Activated CD4-positive, alpha-beta T cell treated with anti-CD3 and anti-CD28 coated beads, Interleukin-2, amount 10 ng/mL, durations not matched to agents 7 days and 5 days (primary cell): ENCODE measurements around the gene PPP1R14B. TPM values are rescaled to one million over a fixed set of nuclear protein-coding genes. Genes with fewer than 3 reads are reported as not detected.

Experiments
- CTCF ChIA-PET: fragments of 350-600 bp; sonication (Branson Sonifier 250); formaldehyde crosslinking; loops from one replicate; lab custom pipeline; 2021; ENCODE audit warnings: antibody characterized with exemption; lab: Charles Lee
- POLR2A ChIA-PET: fragments of 350-600 bp; sonication (Branson Sonifier 250); formaldehyde crosslinking; loops from one replicate; lab custom pipeline; 2021; ENCODE audit warnings: antibody characterized with exemption; lab: Charles Lee
- DNase-seq: peaks from one replicate; pipeline ENCODE4 v3.0.0-alpha.2; 2020
- H3K27ac Mint-ChIP-seq: one replicate; pipeline ENCODE4 v1.8.0; 2021; ENCODE audit warnings: mild to moderate bottlenecking, moderate library complexity, mixed read lengths
- H3K27me3 Mint-ChIP-seq: one replicate; pipeline ENCODE4 v1.8.0; 2021; ENCODE audit warnings: mixed read lengths
- H3K36me3 Mint-ChIP-seq: one replicate; pipeline ENCODE4 v1.8.0; 2021; ENCODE audit warnings: low read depth, mixed read lengths
- H3K4me1 Mint-ChIP-seq: one replicate; pipeline ENCODE4 v1.8.0; 2021; ENCODE audit warnings: mixed read lengths
- H3K4me3 Mint-ChIP-seq: one replicate; pipeline ENCODE4 v1.8.0; 2021; ENCODE audit warnings: mild to moderate bottlenecking, moderate library complexity, mixed read lengths
- H3K9me3 Mint-ChIP-seq: one replicate; pipeline ENCODE4 v1.8.0; 2021; ENCODE audit warnings: mixed read lengths
- total RNA-seq, 2 experiments: library from RNA; stranded (reverse); gene quantifications; one replicate each; pipeline ENCODE4 v1.2.3, GENCODE V29; 2021

PPP1R14B gene
- total RNA-seq, 2 experiments from 2014 or later: 81.1 to 86.0 TPM

DNA sequence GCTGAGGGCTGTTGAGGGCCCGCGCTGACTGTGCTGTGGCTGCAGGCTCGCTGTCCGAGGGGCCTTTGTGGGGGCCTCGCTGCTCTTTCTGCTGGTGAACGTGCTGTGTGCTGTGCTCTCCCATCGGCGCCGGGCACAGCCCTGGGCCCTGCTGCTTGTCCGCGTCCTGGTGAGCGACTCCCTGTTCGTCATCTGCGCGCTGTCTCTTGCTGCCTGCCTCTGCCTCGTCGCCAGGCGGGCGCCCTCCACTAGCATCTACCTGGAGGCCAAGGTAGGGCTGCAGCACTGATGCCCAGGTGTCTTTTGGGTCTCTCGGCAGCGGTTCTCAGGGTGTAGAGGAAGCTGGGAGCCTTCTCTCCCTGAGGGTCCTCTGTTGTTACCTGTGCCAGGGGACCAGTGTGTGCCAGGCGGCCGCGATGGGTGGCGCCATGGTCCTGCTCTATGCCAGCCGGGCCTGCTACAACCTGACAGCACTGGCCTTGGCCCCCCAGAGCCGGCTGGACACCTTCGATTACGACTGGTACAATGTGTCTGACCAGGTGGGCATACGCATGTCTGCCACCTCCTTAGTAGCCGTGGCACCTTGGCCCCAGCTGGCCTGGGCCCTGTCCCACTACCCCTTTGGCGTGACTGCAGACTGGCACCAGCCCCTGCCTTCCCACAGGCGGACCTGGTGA, 41.1 kb upstream of the PPP1R14B start:
- Mint-ChIP-seq H3K9me3 (no peaks in the 10 kb centered on the region), H3K4me3 (peak overlapping the region; percentile 15), H3K36me3 (peaks cover 7% of the 10 kb centered on the region), H3K4me1 (peaks cover 30% of the 10 kb centered on the region), H3K27me3 (peaks cover 17% of the 10 kb centered on the region), H3K27ac (no peak overlapping the region)
- CTCF ChIA-PET: interaction anchor here (10.4 kb wide), 1 partner anchor 15 kb away, joined by 92 read pairs; the partner anchor contains the start of genes CATSPERZ and ESRRA
- POLR2A ChIA-PET: no interaction called here
- no peak for DNase-seq

DNA sequence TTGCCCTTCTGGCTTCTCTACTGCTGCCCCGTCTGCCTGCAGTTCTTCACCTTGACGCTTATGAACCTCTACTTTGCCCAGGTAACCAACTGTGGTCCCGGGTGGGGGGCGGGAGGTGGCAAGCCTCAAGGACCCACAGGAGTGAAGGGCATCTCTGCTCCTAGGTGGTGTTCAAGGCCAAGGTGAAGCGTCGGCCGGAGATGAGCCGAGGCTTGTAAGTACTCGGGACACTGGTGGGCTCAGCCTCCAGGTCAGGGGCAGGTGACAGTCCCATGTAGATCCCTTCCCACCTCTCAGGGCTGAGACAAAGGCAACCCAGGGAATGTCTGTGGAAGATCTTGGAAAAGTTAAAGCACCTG, 40.0 kb upstream of the PPP1R14B start:
- peak overlapping the region; percentile 77 for H3K27ac Mint-ChIP-seq
- H3K4me1 Mint-ChIP-seq: peaks cover 30% of the 10 kb centered on the region
- no peaks in the 10 kb centered on the region for H3K9me3 Mint-ChIP-seq
- H3K4me3 Mint-ChIP-seq: peak overlapping the region; percentile 83
- peaks cover 13% of the 10 kb centered on the region for H3K27me3 Mint-ChIP-seq
- H3K36me3 Mint-ChIP-seq: peaks cover 10% of the 10 kb centered on the region
- POLR2A ChIA-PET: no interaction called here
- no peak for DNase-seq
- CTCF ChIA-PET: interaction anchor here (0.5 to 10.4 kb wide), 6 partner anchors 8 to 1015 kb away, joined by 4 to 92 read pairs (median 6); partner anchors contain the start of genes CATSPERZ and ESRRA

DNA sequence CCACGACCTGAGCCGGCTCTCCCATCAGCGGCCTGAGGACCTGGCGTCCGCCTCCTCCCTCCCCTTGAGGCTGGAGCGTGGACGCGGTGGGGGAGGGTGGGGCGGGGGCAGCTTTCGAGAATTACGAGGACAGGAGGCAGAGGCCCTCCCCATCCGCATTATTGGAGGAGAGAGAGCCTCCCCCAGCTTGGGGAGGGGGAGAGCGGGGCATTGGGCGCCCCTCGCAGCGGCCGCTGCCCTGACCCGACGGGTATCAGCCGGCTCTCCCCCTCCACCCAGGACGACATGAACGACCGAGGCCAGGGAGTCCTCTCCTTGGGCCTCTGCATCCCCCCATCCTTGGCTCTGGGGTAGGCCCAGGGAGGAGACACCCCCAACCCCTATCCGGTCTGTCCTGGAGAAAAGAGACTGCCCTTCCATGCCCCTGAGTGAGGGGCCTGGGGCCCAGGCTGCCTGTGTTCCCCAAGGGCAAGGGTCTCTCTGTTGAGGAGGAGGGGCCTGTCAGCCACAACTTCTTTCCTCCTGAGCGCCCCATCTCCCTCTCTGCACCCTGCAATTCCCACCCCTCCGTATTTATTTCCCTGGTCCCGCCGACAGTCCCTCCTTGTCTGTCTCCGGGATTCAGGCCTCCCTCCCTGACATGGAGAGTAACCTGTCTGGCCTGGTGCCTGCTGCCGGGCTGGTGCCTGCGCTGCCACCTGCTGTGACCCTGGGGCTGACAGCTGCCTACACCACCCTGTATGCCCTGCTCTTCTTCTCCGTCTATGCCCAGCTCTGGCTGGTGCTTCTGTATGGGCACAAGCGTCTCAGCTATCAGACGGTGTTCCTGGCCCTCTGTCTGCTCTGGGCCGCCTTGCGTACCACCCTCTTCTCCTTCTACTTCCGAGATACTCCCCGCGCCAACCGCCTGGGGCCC, 39.4 kb upstream of the PPP1R14B start:
- H3K36me3 Mint-ChIP-seq: peaks cover 14% of the 10 kb centered on the region
- peak; percentile 48 for DNase-seq
- POLR2A ChIA-PET: interaction anchor here (0.6 kb wide), 1 partner anchor 35 kb away, joined by 3 read pairs; no protein-coding TSS in a partner anchor
- no peaks in the 10 kb centered on the region for H3K9me3 Mint-ChIP-seq
- CTCF ChIA-PET: interaction anchor here (0.5 to 10.4 kb wide), 6 partner anchors 12 to 1016 kb away, joined by 4 to 92 read pairs (median 8); partner anchors contain the start of genes CATSPERZ and ESRRA
- peaks cover 13% of the 10 kb centered on the region for H3K27me3 Mint-ChIP-seq
- H3K4me1 Mint-ChIP-seq: peaks cover 34% of the 10 kb centered on the region
- peak overlapping the region; percentile 83 for H3K4me3 Mint-ChIP-seq
- peak overlapping the region; percentile 77 for H3K27ac Mint-ChIP-seq

DNA sequence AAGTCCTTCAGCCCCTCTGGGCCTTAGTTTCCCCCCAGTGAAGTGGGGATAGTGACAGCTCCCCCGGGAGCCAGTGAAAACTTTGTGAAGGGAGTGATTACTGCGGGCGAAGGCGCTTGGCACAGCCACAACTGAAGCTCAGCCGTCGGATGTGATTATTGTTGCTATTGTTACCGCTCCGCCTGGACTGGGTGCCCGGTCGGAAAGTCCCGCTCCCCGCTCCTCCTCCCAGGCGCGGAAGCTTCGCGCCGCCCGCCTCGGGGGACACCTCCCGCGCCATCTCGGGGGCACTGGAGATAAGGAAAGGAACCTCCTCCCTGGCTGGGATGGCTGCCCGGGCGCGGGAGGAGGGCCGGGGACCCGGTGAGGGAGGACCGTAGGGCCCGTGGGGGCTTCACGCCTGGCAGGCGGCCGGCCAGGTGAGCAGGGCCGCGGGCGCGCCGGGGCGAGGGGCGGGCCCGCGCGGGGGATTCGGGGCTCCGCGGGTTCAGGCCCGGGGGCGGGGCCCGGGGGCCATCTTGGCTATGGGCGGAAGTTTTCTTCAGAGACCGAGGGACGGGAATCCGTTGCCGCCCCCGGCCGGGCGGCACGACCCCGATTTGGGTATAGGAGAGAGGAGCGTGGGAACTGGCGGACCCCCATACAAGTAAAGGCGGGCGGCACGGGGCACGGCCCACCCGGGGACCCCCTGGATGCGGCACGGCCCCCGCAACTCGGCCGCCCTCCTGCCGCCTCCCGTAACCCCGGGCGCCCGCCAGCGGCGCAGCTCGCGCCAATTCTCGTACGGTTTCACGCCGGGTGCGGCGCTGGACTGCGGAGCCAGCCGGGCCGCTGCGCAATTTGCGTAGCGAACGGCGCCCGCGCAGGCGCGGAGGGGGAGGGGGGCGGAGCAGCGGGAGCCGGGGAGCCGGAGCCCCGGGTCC, 38.5 kb upstream of the PPP1R14B start, which contains the start of gene GPR137:
GPR137 (plus strand) TSS at position 887 of the 923 bp plus-strand sequence. CDS start 677 bp downstream, outside the sequence.
- peak within 1 kb of the TSS; percentile 91 for H3K27ac Mint-ChIP-seq
- peak within 1 kb of the TSS; percentile 83 for H3K4me3 Mint-ChIP-seq
- POLR2A ChIA-PET: interaction anchor here (0.6 to 1.2 kb wide), 3 partner anchors 16 to 34 kb away, joined by 3 to 5 read pairs (median 4); partner anchors contain the start of genes PRDX5 and TRMT112
- peaks cover 14% of the 10 kb centered on the region for H3K36me3 Mint-ChIP-seq
- peaks cover 30% of the 10 kb centered on the region for H3K4me1 Mint-ChIP-seq
- H3K9me3 Mint-ChIP-seq: no peaks in the 10 kb centered on the region
- CTCF ChIA-PET: interaction anchor here (0.7 to 10.4 kb wide), 11 partner anchors 9 to 81 kb away, joined by 3 to 92 read pairs (median 6); partner anchors contain the start of genes CATSPERZ, ESRRA and PLCB3
- DNase-seq: peak; percentile 88
- peaks cover 4% of the 10 kb centered on the region for H3K27me3 Mint-ChIP-seq

DNA sequence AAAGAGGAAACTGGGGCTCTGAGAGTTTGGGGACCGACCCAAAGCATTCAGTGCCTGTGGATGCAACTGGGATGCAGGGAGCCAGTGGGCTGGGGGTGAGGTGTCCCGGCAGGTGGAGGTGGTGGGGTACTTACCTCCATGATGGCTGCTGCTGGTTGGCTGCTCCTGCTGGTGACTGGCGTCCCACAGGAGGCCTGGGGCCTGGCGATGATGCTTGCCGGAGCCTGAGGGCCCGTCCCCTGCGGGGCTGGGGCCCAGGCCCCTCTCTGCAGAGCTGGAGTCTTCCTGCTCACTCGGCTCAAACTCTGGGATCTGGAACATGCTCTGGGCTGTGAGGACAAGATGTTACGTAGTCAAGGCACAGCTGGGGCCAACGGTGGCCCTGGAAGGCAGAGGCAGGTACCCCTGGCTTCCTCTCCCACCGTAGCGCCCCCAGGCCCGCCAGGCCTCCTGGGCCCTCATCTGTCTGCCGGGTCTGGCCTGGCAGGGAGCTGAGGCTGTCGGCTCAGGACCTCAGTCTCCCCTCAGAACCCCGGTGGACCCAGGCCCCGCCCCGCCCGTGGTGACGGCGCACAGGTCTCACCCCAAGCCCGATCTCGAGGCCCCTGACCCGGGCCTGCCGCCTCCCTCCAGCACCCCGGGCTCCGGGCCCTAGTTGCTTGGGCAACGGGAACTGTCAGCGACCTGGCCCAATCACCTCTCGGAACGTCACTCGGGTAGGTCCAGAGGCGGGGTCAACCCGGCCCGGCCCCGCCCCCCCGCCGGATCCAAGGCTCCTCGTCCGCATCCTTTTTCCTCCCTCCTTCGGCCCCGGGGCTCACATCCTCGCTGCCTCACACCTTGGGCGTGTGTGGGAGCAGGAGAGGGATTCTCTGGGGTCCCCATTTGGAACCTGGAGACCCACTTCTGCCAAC, 37.6 kb upstream of the PPP1R14B start, which contains the start of gene BAD:
BAD (minus strand) TSS at position 618 of the 914 bp plus-strand sequence; CDS start at position 321, 297 bp downstream.
- Mint-ChIP-seq H3K9me3 (no peaks in the 10 kb centered on the region), H3K27me3 (peaks cover 1% of the 10 kb centered on the region), H3K36me3 (peaks cover 14% of the 10 kb centered on the region), H3K4me3 (peak within 1 kb of the TSS; percentile 82), H3K27ac (peak within 1 kb of the TSS; percentile 91), H3K4me1 (peaks cover 30% of the 10 kb centered on the region)
- ChIA-PET POLR2A (interaction anchor here (1.0 to 1.2 kb wide), 2 partner anchors 15 to 33 kb away, joined by 4 to 5 read pairs; partner anchors contain the start of genes PRDX5 and TRMT112), CTCF (interaction anchor here (0.6 to 10.4 kb wide), 14 partner anchors 8 to 80 kb away, joined by 3 to 92 read pairs (median 4); partner anchors contain the start of genes CATSPERZ, ESRRA, FERMT3 and PLCB3)
- peak; percentile 95 for DNase-seq

DNA sequence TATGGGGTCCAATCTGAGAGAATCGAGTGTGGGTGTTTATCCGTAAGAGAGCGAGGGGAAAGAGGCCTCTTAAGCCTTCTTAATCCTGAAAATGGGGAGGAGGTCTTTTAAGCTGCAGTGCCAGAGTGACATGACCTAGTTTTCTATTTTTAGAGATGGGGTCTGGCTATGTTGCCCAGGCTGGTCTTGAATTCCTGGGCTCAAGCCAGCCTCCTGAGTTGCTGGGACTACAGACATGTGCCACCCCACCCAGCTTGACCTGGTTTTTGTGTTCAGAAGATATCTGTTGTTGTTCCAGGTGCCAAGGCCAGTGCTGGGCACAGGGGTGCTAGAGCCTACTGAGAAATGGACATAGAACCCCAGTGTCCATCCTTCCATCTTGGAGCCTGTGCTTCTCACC, 36.3 kb upstream of the PPP1R14B start:
- no peaks in the 10 kb centered on the region for H3K27me3 Mint-ChIP-seq
- H3K36me3 Mint-ChIP-seq: peaks cover 20% of the 10 kb centered on the region
- ChIA-PET POLR2A (no interaction called here), CTCF (interaction anchor here (0.8 to 10.4 kb wide), 7 partner anchors 9 to 79 kb away, joined by 3 to 92 read pairs (median 5); partner anchors contain the start of genes CATSPERZ, ESRRA, FERMT3 and PLCB3)
- DNase-seq: no peak
- peak overlapping the region; percentile 82 for H3K4me3 Mint-ChIP-seq
- peak overlapping the region; percentile 61 for H3K27ac Mint-ChIP-seq
- H3K9me3 Mint-ChIP-seq: no peaks in the 10 kb centered on the region
- H3K4me1 Mint-ChIP-seq: peaks cover 30% of the 10 kb centered on the region

DNA sequence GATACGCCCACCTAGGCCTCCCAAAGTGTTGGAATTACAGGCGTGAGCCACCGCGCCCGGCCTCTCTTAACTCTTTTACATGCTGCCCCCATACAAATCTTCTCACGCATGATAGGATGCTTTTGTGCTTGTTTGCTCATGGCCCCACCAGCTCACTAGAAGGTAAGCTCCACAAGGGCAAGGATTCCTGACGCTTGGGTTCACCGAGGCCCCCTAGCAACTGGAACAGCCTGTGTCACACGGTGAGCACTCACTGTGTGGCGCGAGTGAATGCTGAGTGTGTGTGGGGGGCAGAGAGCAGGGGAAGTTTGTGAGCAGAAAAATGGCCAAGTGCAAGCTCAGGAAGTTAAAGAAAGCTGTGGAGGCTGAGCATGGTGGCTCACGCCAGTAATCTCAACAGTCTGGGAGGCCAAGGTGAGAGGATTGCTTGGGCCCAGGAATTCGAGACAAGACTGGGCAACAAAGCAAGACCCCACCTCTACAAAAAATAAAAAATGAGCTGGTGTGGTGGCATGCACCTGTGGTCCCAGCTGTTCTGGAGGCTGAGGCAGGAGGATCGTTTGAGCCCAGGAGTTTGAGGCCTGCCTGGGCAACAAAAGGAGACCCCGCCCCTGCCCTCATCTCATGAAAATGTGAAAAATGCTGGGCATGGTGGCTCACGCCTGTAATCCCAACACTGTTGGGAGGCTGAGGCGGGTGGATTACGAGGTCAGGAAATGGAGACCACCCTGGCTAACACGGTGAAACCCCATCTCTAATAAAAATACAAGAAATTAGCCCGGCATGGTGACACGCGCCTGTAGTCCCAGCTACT, 35.4 kb upstream of the PPP1R14B start:
- peaks cover 20% of the 10 kb centered on the region for H3K36me3 Mint-ChIP-seq
- ChIA-PET CTCF (interaction anchor here (1.2 to 10.4 kb wide), 6 partner anchors 8 to 75 kb away, joined by 3 to 92 read pairs (median 10); partner anchors contain the start of genes CATSPERZ, ESRRA, FERMT3 and PLCB3), POLR2A (no interaction called here)
- no peak overlapping the region for H3K4me3 Mint-ChIP-seq
- peak overlapping the region; percentile 46 for H3K27ac Mint-ChIP-seq
- no peaks in the 10 kb centered on the region for H3K9me3 Mint-ChIP-seq
- no peaks in the 10 kb centered on the region for H3K27me3 Mint-ChIP-seq
- no peak for DNase-seq
- peaks cover 28% of the 10 kb centered on the region for H3K4me1 Mint-ChIP-seq

DNA sequence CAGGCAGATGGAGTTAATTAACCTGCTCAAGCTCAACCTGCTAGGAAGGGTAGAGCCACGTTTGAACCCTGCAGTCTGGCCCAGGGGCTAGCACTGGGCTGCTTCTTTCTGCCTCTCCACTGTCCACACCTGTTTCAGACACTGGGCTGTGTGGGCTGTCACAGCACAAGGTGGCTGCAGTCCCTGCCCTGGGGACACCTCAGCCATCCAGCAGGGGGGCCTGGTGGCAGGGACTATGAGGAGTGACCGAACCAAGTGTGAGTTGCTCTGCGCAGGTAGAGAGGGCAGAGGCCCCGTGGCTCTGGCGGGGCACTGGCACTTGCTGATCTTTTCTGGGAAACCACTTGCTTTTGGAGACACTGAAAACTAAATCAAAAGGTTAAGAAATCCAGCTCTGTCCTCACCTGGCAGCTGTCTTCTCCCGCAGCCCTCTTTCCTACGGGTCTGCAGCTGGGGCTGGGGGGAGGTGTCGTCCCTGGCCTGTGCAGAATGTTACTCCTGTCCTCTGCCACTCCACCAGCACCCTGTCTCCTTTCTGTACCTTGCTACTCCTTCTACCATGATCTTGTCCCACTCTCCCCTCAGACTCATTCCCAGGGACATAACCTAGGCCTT, 31.9 kb upstream of the PPP1R14B start:
- no peak for DNase-seq
- Mint-ChIP-seq H3K4me1 (peaks cover 16% of the 10 kb centered on the region), H3K36me3 (peaks cover 25% of the 10 kb centered on the region), H3K4me3 (no peak overlapping the region), H3K9me3 (no peaks in the 10 kb centered on the region), H3K27me3 (no peaks in the 10 kb centered on the region), H3K27ac (no peak overlapping the region)
- POLR2A ChIA-PET: no interaction called here
- CTCF ChIA-PET: interaction anchor here (0.7 to 10.4 kb wide), 3 partner anchors 10 to 28 kb away, joined by 3 to 92 read pairs (median 3); partner anchors contain the start of genes CATSPERZ and ESRRA

DNA sequence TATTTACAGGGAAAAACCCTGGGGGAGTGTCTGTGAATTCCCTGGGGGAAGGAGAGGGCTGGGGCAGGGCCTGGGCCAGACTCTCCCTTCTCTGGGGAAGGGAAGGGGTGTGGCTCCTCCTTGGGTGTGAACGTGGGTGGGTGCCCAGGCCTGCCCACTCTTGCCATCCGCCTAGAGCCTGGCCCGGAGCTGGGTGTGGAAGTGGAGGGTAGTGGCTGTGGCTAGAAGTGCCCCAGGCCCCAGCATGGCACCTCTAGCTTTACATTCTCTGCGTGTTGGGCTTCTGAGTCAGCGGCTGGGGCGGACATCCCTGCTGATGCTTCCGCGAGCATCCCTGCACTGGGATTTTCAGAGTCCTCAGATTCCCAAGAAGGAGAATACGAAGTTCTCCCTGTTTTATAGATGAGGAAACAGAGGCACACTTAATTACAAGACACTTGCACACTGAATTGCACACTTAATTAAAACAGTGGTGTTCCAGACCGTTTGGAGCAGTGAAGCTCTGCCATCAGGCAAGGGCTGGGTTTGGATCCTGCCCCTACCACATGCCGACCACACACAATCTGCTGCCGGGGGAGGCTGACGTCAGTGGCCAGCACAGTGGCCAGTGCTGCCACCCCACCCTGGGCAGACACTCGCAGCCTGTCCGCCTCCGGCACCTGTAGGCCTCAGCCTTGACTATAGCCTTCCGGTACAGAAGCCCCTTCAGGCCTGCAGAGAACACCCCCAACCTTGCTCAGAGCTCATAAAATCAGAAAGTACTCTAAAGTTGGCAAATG, 30.1 kb upstream of the PPP1R14B start:
- no peaks in the 10 kb centered on the region for H3K9me3 Mint-ChIP-seq
- ChIA-PET CTCF (interaction anchor here (1.0 to 1.5 kb wide), 8 partner anchors 8 to 56 kb away, joined by 3 to 4 read pairs (median 3); no protein-coding TSS in a partner anchor), POLR2A (no interaction called here)
- no peaks in the 10 kb centered on the region for H3K27me3 Mint-ChIP-seq
- H3K27ac Mint-ChIP-seq: peak overlapping the region; percentile 13
- H3K4me1 Mint-ChIP-seq: peaks cover 12% of the 10 kb centered on the region
- DNase-seq: no peak
- peaks cover 19% of the 10 kb centered on the region for H3K36me3 Mint-ChIP-seq
- H3K4me3 Mint-ChIP-seq: no peak overlapping the region
